K562 (cell line): ENCODE measurements around the gene NBR1. TPM values are rescaled to one million over a fixed set of nuclear protein-coding genes. Genes with fewer than 3 reads are reported as not detected.

Source experiments
- ATAC-seq: fragments of 200-7000 bp; cut with Tn5 transposase; 3 replicates; pipeline ENCODE4 v1.9.1; 2020; ENCODE audit warnings: moderate library complexity
- BruUV-seq: library from RNA; stranded (reverse); fragments of 400-500 nt; replicated peaks from 2 replicates; lab custom pipeline; 2021; lab: Mats Ljungman, UMichigan
- CTCF ChIA-PET: fragments of 300-600 bp; formaldehyde crosslinking; extraction: SDS; loops from one replicate; lab custom pipeline; 2021; ENCODE audit warnings: low intra/inter-chr PET ratio; lab: Yijun Ruan, JAX
- POLR2A ChIA-PET: fragments of 300-600, 350-650 bp; sonication (Branson Sonifier 250); formaldehyde crosslinking; extraction: SDS; loops from one replicate; lab custom pipeline; 2021; ENCODE audit warnings: antibody characterized with exemption, inconsistent platforms; lab: Yijun Ruan, JAX
- DNase-seq, 4 experiments: peaks; one replicate each; pipeline versions ENCODE4 v3.0.0 to v3.0.0-alpha.2; 2011 to 2018; ENCODE audit warnings: low spot score in 3 of 4, mixed read lengths in 3 of 4; ENCODE audit errors: extremely low read depth in 1 of 4
- FAIRE-seq: peaks from 2 replicates; lab custom pipeline; 2011; peaks lifted over from hg19 to GRCh38; lab: Jason Lieb, UNC
- H2AFZ ChIP-seq: 2 replicates; pipeline ENCODE4 v1.6.0; 2011; ENCODE audit warnings: low read depth, low read length, control low read depth, inconsistent platforms
- H3K27ac ChIP-seq: fragments of 200-600 bp; 3 replicates; pipeline ENCODE4 v1.8.0; 2011; ENCODE audit warnings: low read depth, mild to moderate bottlenecking, control low read depth, inconsistent platforms, low read length, moderate library complexity, mixed read lengths; ENCODE audit errors: extremely low read depth
- H3K27me3 ChIP-seq, 2 experiments: fragments of 300-600 bp in 1 of 2; 2 replicates in 1 of 2; 3 replicates in 1 of 2; pipeline versions ENCODE4 v1.6.0 to v1.8.0; 2011; ENCODE audit warnings: inconsistent platforms in 2 of 2, low read length in 2 of 2, mild to moderate bottlenecking in 1 of 2, mixed read lengths in 1 of 2, moderate library complexity in 1 of 2; ENCODE audit not compliant: control insufficient read depth in 2 of 2, insufficient read depth in 2 of 2
- H3K36me3 ChIP-seq: fragments of 300-600 bp; 3 replicates; pipeline ENCODE4 v1.8.0; 2011; ENCODE audit warnings: mild to moderate bottlenecking, low read length, inconsistent platforms; ENCODE audit not compliant: control insufficient read depth, insufficient read depth
- H3K4me1 ChIP-seq, 2 experiments: fragments of 200-600 bp in 1 of 2; replicated peaks in 1 of 2; 2 replicates in 1 of 2; 3 replicates in 1 of 2; pipeline versions ENCODE4 v1.5.1 to v1.8.0; 2011; ENCODE audit warnings: inconsistent platforms in 2 of 2, low read length in 2 of 2, mild to moderate bottlenecking in 1 of 2, mixed read lengths in 1 of 2, moderate library complexity in 1 of 2; ENCODE audit not compliant: control insufficient read depth in 2 of 2, insufficient read depth in 2 of 2
- H3K4me2 ChIP-seq: 2 replicates; pipeline ENCODE4 v1.6.1; 2011; ENCODE audit warnings: low read length, control low read depth, inconsistent platforms, mixed read lengths; ENCODE audit not compliant: insufficient read depth
- H3K4me3 ChIP-seq: fragments of 200-600 bp; sonication (generic), shearing (Covaris generic); 2 replicates; pipeline ENCODE4 v1.5.1; 2016; ENCODE audit warnings: control low read depth, inconsistent platforms
- H3K79me2 ChIP-seq: fragments of 200-600 bp; 3 replicates; pipeline ENCODE4 v1.8.0; 2011; ENCODE audit warnings: low read length, inconsistent platforms; ENCODE audit not compliant: control insufficient read depth, insufficient read depth
- H3K9ac ChIP-seq, 2 experiments: 2 replicates each; pipeline versions ENCODE4 v1.6.0 to v1.6.1; 2011; ENCODE audit warnings: low read depth in 2 of 2, low read length in 2 of 2, control low read depth in 1 of 2, inconsistent platforms in 1 of 2, mild to moderate bottlenecking in 1 of 2, mixed read lengths in 1 of 2; ENCODE audit not compliant: insufficient read depth in 1 of 2
- H3K9me1 ChIP-seq: one replicate; pipeline ENCODE4 v1.6.0; 2011; ENCODE audit warnings: inconsistent platforms, mild to moderate bottlenecking, low read length, moderate library complexity; ENCODE audit not compliant: control insufficient read depth, insufficient read depth
- H3K9me3 ChIP-seq: replicated peaks from 2 replicates; pipeline ENCODE4 v1.5.1; 2011; ENCODE audit warnings: low read depth, low read length, inconsistent platforms; ENCODE audit not compliant: control insufficient read depth, insufficient read depth
- H4K20me1 ChIP-seq: replicated peaks from 2 replicates; pipeline ENCODE4 v1.6.1; 2011; ENCODE audit warnings: low read length, inconsistent platforms, mixed read lengths; ENCODE audit not compliant: control insufficient read depth, insufficient read depth
- KLF16 ChIP-seq: IDR thresholded peaks from 2 replicates; pipeline ENCODE4 v1.6.1; 2016; ENCODE audit warnings: antibody characterized with exemption
- ZNF232 ChIP-seq: sonication (generic); formaldehyde crosslinking; IDR thresholded peaks from 2 replicates; pipeline ENCODE4 v1.8.0; 2022; ENCODE audit warnings: mild to moderate bottlenecking, missing genetic modification reagents
- ZNF316 ChIP-seq: fragments of 450-650 bp; IDR thresholded peaks from 2 replicates; pipeline ENCODE4 v1.6.1; 2016
- WGBS: fragments of 100-300 bp; shearing (Covaris generic); methylation state at CpG from one replicate; pipeline ENCODE4 v1.1.6; 2016; ENCODE audit warnings: low coverage, mixed read lengths; ENCODE audit not compliant: insufficient coverage; ENCODE audit errors: missing lambda C conversion rate; 5-methylcytosine and 5-hydroxymethylcytosine counted together
- in situ Hi-C: fragments of 300-500 bp; cut with MboI; formaldehyde crosslinking; loops from 4 replicates; pipeline ENCODE4 v1.15.0; 2018; ENCODE audit warnings: inconsistent platforms, mixed read lengths
- intact Hi-C: fragments of 100-400 bp; cut with micrococcal nuclease; formaldehyde crosslinking; loops from 2 replicates; pipeline ENCODE4 v1.14.2; 2022
- polyA plus RNA-seq, 8 experiments: library from polyadenylated mRNA; depleted of rRNA in 4 of 8; stranded (reverse) in 5 of 8; unstranded in 3 of 8; fragments of >200 nt; fragmentation: Nextera tagmentation in 2 of 8; fragmentation: Illumina TruSeq in 1 of 8; extraction: Ambion mirVana in 2 of 8; extraction: Trizol in 1 of 8; gene quantifications; 2 replicates each; pipeline versions ENCODE4 v1.2.1 to v1.2.3, GENCODE V29; 2011 to 2014; ENCODE audit warnings: inconsistent platforms in 1 of 8, missing spikeins in 1 of 8
- total RNA-seq, 7 experiments: library from RNA; depleted of rRNA in 6 of 7; stranded (reverse); fragments of >200 nt in 6 of 7; fragmentation: Illumina TruSeq in 2 of 7; extraction: Trizol in 2 of 7; gene quantifications; 2 replicates each; pipeline versions ENCODE4 v1.2.1 to v1.2.3, GENCODE V29; 2011 to 2021; ENCODE audit warnings: low replicate concordance in 1 of 7
- TF ChIP-seq, protein P1 (sequence below): sonication (generic); IDR thresholded peaks from 2 replicates; pipeline ENCODE4 v1.6.1; 2016

Gene NBR1
- total and polyA plus RNA-seq, 9 of the 15 experiments (the other 6 are each of a cell fraction or from before 2014, with no cell fraction given): 4.2 to 70.1 (median 39.9) TPM

DNA sequence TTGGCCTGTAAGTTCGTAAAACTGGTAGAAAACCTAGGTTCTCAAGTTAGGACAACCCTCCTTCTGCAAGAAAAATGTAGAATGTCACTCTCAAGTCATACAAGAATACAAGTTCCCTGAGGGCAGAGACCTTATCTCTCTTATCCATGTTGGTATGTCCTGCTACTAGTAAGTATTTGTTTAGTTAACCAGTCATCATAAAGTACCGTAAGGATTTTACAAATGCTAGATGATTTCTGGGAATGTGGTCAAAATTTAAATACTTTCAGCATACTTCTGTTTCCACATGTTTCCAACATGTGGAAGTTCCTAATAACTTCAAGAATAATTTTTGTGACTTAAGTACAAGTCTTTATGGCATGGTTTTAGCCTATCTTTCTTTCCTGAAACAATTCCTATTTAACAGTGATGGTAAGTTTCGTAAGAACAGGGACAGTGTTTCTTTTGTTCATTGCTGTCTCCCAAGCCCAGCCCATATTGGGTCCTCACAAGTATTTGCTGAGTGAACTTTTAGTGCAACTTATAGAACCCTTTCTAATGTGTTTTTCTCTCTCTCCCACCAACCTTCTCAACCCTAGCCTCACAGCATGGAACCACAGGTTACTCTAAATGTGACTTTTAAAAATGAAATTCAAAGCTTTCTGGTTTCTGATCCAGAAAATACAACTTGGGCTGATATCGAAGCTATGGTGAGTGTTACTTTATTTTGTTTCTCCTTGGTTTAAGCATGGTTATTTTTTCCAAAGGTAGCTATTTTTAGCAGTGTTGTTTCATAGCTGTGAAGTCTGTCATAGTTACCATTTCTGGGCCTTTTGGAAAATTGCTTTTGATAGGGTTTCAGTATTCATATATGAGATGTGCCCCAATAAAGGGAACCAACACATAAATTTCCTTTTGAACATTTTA lies 4.5 kb downstream of the NBR1 start:
- H3K9me3 ChIP-seq: no peaks in the 10 kb centered on the region
- no peak overlapping the region for H3K4me3 ChIP-seq
- TF ChIP-seq ZNF232 (no peak), ZNF316 (peak; percentile 37; the same call in 1 of the 2 replicates), KLF16 (no peak)
- TF ChIP-seq, protein P1, sequence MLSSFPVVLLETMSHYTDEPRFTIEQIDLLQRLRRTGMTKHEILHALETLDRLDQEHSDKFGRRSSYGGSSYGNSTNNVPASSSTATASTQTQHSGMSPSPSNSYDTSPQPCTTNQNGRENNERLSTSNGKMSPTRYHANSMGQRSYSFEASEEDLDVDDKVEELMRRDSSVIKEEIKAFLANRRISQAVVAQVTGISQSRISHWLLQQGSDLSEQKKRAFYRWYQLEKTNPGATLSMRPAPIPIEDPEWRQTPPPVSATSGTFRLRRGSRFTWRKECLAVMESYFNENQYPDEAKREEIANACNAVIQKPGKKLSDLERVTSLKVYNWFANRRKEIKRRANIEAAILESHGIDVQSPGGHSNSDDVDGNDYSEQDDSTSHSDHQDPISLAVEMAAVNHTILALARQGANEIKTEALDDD: peak; percentile 21; the same call in 1 of the 2 replicates
- TF ChIP-seq, all 486 proteins: peak for 2
- no peak for ATAC-seq
- Histone ChIP-seq H3K4me1 (peaks cover 0 to 8% of the 10 kb centered on the region in 2 experiments; a peak in 3 of 5 replicates), H3K27ac (no peak overlapping the region), H3K36me3 (peaks cover 38% of the 10 kb centered on the region), H3K79me2 (peaks cover 24% of the 10 kb centered on the region), H3K4me2 (no peak overlapping the region), H2AFZ (no peak overlapping the region), H3K9ac (no peak overlapping the region), H3K9me1 (no peaks in the 10 kb centered on the region), H3K27me3 (no peaks in the 10 kb centered on the region), H4K20me1 (no peaks in the 10 kb centered on the region)
- POLR2A ChIA-PET: interaction anchor here (1.1 kb wide), 1 partner anchor 151 kb away, joined by 4 read pairs; no protein-coding TSS in a partner anchor
- BruUV-seq: no TSS peak
- WGBS: 78% methylated on average over 4 of the region's 4 CpGs
- no peak for DNase-seq
- in situ Hi-C loops (no loop called here), intact Hi-C loops (no loop called here)
- CTCF ChIA-PET: no interaction called here
- no peak for FAIRE-seq
